Activated CD4-positive, alpha-beta T cell treated with anti-CD3 and anti-CD28 coated beads, Interleukin-2, Interleukin-4, amounts not matched to agents 100 ng/mL and 50 ng/mL, durations not matched to agents 16 hours and 8 hours (primary cell): Measurements from ENCODE around the gene DPH5.

Experiments
- DNase-seq: peaks from one replicate; pipeline ENCODE4 v3.0.0-alpha.2; 2020; ENCODE audit warnings: low spot score

The DPH5 gene

DNA sequence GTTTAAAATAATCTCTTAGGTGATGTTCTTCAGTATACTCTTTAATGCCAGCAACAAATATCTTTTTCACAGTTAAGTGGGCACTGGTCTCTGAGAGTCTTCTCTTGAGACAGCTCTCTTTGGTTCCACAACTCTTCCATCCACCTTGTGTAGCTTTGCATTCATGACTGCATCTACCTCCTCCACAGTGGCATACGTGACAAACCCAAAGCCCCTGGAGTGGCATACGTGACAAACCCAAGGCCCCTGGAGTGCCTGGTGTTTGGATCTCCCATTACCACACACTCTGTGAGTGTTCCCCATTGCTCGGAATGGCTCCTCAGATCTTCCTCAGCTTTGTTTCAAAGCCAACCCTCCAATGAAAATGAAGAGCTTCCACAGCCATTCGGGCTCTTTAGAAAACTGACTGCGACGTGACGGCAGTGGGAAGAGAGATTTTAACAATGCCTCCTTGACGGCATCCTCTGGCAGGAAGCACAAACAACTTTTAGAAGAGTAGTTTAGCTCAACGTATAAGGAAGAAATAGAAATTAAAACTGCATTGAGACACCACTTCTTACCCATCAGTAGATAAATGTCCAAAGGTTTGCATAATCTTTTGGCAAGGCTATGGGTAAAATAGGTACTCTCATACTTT is 83.9 kb downstream of the DPH5 start:
- DNase-seq = no peak

DNA sequence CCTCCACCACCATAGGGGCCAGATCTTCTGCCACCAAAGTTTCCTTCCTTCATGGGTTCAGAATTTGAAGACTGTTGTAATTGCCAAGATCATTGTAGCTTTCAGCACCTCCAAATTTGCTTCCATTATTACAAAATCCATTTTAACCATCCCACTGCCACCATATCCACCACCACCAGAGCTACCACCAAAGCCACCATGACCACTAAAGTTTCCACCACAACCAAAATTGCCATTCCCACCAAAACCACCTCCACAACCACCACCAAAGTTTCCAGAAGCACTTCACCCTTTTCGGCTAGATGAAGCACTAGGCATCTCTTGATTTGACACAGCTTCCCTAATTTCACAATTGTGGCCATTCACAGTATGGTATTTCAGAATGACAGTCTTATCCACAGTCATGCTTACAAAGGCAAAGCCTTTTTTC is 84.5 kb downstream of the DPH5 start:
- DNase-seq = peak; percentile 80
